SK-N-SH (cell line): ENCODE data around the gene SPATA25. TPM values are rescaled to one million over a fixed set of nuclear protein-coding genes. Genes with fewer than 3 reads are reported as not detected.

Source experiments
- CTCF ChIA-PET: fragments of 300-600, 350-600 bp; formaldehyde crosslinking; extraction: SDS; loops from one replicate; lab custom pipeline; 2021; lab: Yijun Ruan, JAX
- POLR2A ChIA-PET: fragments of 350-600 bp; sonication (Branson Sonifier 250); formaldehyde crosslinking; extraction: SDS; loops from one replicate; lab custom pipeline; 2020; ENCODE audit warnings: antibody characterized with exemption, inconsistent platforms; lab: Yijun Ruan, JAX
- DNase-seq: peaks from one replicate; pipeline ENCODE4 v3.0.0; 2012
- H2AFZ ChIP-seq: fragments of 200-600 bp; sonication (generic); 2 replicates; pipeline ENCODE4 v1.8.1; 2016; ENCODE audit warnings: antibody characterized with exemption, mild to moderate bottlenecking, low read depth
- H3F3A ChIP-seq: fragments of 200-600 bp; sonication (generic); replicated peaks from 2 replicates; pipeline ENCODE3; 2016; ENCODE audit warnings: antibody characterized with exemption, mild to moderate bottlenecking; ENCODE audit not compliant: insufficient read depth
- H3K27ac ChIP-seq, 2 experiments: fragments of 200-500 bp in 1 of 2; fragments of 200-600 bp in 1 of 2; sonication (Bioruptor generic) in 1 of 2; sonication (generic), shearing (Covaris generic) in 1 of 2; 2 replicates each; pipeline versions ENCODE4 v1.5.1 to v1.6.1; 2014 to 2016; ENCODE audit warnings: low read depth in 2 of 2, inconsistent platforms in 1 of 2, low read length in 1 of 2, mild to moderate bottlenecking in 1 of 2, mixed read lengths in 1 of 2
- H3K27me3 ChIP-seq: fragments of 200-600 bp; sonication (generic), shearing (Covaris generic); 2 replicates; pipeline ENCODE4 v1.6.1; 2016; ENCODE audit warnings: mixed run types; ENCODE audit not compliant: insufficient read depth
- H3K36me3 ChIP-seq, 2 experiments: fragments of 200-500 bp in 1 of 2; fragments of 200-600 bp in 1 of 2; sonication (Bioruptor generic) in 1 of 2; sonication (generic) in 1 of 2; replicated peaks in 1 of 2; 2 replicates each; pipeline versions ENCODE3 to v1.5.1; 2014 to 2016; ENCODE audit warnings: low read length in 1 of 2, mild to moderate bottlenecking in 1 of 2; ENCODE audit not compliant: insufficient read depth in 2 of 2, control insufficient read depth in 1 of 2
- H3K4me1 ChIP-seq, 2 experiments: fragments of 200-500 bp in 1 of 2; fragments of 200-600 bp in 1 of 2; sonication (Bioruptor generic) in 1 of 2; sonication (generic), shearing (Covaris generic) in 1 of 2; 2 replicates each; pipeline versions ENCODE4 v1.5.1 to v1.6.1; 2014 to 2016; ENCODE audit warnings: low read depth in 1 of 2, low read length in 1 of 2, mixed run types in 1 of 2; ENCODE audit not compliant: insufficient read depth in 2 of 2, control insufficient read depth in 1 of 2
- H3K4me2 ChIP-seq: fragments of 200-600 bp; sonication (generic), shearing (Covaris generic); 2 replicates; pipeline ENCODE4 v1.6.1; 2017; ENCODE audit warnings: mixed run types
- H3K4me3 ChIP-seq, 2 experiments: fragments of 200-500 bp in 1 of 2; fragments of 200-600 bp in 1 of 2; sonication (Bioruptor generic) in 1 of 2; sonication (generic), shearing (Covaris generic) in 1 of 2; 2 replicates each; pipeline versions ENCODE4 v1.5.1 to v1.8.1; 2014 to 2016; ENCODE audit warnings: low read depth in 2 of 2, inconsistent platforms in 1 of 2, low read length in 1 of 2, mild to moderate bottlenecking in 1 of 2, mixed read lengths in 1 of 2, moderate library complexity in 1 of 2
- H3K79me2 ChIP-seq: fragments of 200-600 bp; sonication (generic); 2 replicates; pipeline ENCODE4 v1.8.1; 2017; ENCODE audit warnings: mild to moderate bottlenecking; ENCODE audit not compliant: insufficient read depth
- H3K9ac ChIP-seq: fragments of 200-600 bp; sonication (generic); 2 replicates; pipeline ENCODE4 v1.6.1; 2017; ENCODE audit warnings: mixed run types
- H3K9me2 ChIP-seq: fragments of 200-600 bp; sonication (generic); 2 replicates; pipeline ENCODE4 v1.6.1; 2017; ENCODE audit warnings: mixed run types
- H3K9me3 ChIP-seq: fragments of 200-600 bp; sonication (generic); 2 replicates; pipeline ENCODE4 v1.6.1; 2017; ENCODE audit warnings: mixed run types, mild to moderate bottlenecking, moderate library complexity
- H4K20me1 ChIP-seq: fragments of 200-600 bp; sonication (generic); 2 replicates; pipeline ENCODE4 v1.6.1; 2017; ENCODE audit warnings: mild to moderate bottlenecking, mixed run types; ENCODE audit not compliant: insufficient read depth
- EZH2phosphoT487 ChIP-seq: fragments of 200-600 bp; sonication (generic); IDR thresholded peaks from 2 replicates; pipeline ENCODE4 v1.6.1; 2017; ENCODE audit warnings: low read depth, mixed run types, mild to moderate bottlenecking, antibody characterized with exemption, moderate library complexity, borderline replicate concordance
- FOSL2 ChIP-seq: IDR thresholded peaks from 2 replicates; pipeline ENCODE4 v1.4.0; 2012; ENCODE audit warnings: low read depth, mild to moderate bottlenecking, moderate library complexity, borderline replicate concordance
- GABPA ChIP-seq: IDR thresholded peaks from 2 replicates; pipeline ENCODE4 v1.4.0; 2012; ENCODE audit warnings: low read depth, mild to moderate bottlenecking
- JUND ChIP-seq: IDR thresholded peaks from 2 replicates; pipeline ENCODE4 v1.4.0; 2012
- MEF2A ChIP-seq: IDR thresholded peaks from 2 replicates; pipeline ENCODE4 v1.4.0; 2012; ENCODE audit warnings: low read depth, borderline replicate concordance
- POLR2AphosphoS5 ChIP-seq: IDR thresholded peaks from 2 replicates; pipeline ENCODE4 v1.6.1; 2012; ENCODE audit warnings: low read depth, low read length
- RAD21 ChIP-seq: IDR thresholded peaks from 2 replicates; pipeline ENCODE4 v1.6.1; 2012; ENCODE audit warnings: mild to moderate bottlenecking, low read length
- RFX5 ChIP-seq: IDR thresholded peaks from 2 replicates; pipeline ENCODE4 v1.6.1; 2012; ENCODE audit warnings: mild to moderate bottlenecking, improper control_type of control experiment, low read length
- SMC3 ChIP-seq: IDR thresholded peaks from 2 replicates; pipeline ENCODE4 v1.6.1; 2012; ENCODE audit warnings: low read depth, low read length, improper control_type of control experiment
- TEAD4 ChIP-seq: IDR thresholded peaks from 2 replicates; pipeline ENCODE4 v1.4.0; 2012; ENCODE audit warnings: mild to moderate bottlenecking, borderline replicate concordance; ENCODE audit not compliant: insufficient read depth
- YY1 ChIP-seq: IDR thresholded peaks from 2 replicates; pipeline ENCODE4 v1.4.0; 2012; ENCODE audit warnings: low read depth, mild to moderate bottlenecking
- WGBS: methylation state at CpG from one replicate; pipeline ENCODE4 v1.1.6; 2017; ENCODE audit warnings: low lambda C conversion rate; 5-methylcytosine and 5-hydroxymethylcytosine counted together
- polyA plus RNA-seq, 3 experiments: library from polyadenylated mRNA; depleted of rRNA; stranded (reverse); fragments of >200 nt; gene quantifications; 2 replicates each; pipeline ENCODE4 v1.2.3, GENCODE V29; 2012
- TF ChIP-seq, protein P1 (sequence below): fragments of 150-350 bp; IDR thresholded peaks from 2 replicates; pipeline ENCODE4 v1.6.1; 2017; ENCODE audit warnings: antibody characterized with exemption, low read length, low read depth, borderline replicate concordance
- TF ChIP-seq, protein P2 (sequence below): IDR thresholded peaks from 2 replicates; pipeline ENCODE4 v1.6.1; 2012; ENCODE audit warnings: mild to moderate bottlenecking, low read depth, low read length, moderate library complexity
- TF ChIP-seq, protein P3 (sequence below): IDR thresholded peaks from 2 replicates; pipeline ENCODE4 v1.4.0; 2012; ENCODE audit warnings: low read depth
- TF ChIP-seq, protein P4 (sequence below): fragments of 150-350 bp; IDR thresholded peaks from 2 replicates; pipeline ENCODE4 v1.6.1; 2016; ENCODE audit warnings: mild to moderate bottlenecking, low read depth, low read length

The SPATA25 gene
- polyA plus RNA-seq, 1 of the 3 experiments (the other 2 are of a cell fraction), result 1.3 TPM

DNA sequence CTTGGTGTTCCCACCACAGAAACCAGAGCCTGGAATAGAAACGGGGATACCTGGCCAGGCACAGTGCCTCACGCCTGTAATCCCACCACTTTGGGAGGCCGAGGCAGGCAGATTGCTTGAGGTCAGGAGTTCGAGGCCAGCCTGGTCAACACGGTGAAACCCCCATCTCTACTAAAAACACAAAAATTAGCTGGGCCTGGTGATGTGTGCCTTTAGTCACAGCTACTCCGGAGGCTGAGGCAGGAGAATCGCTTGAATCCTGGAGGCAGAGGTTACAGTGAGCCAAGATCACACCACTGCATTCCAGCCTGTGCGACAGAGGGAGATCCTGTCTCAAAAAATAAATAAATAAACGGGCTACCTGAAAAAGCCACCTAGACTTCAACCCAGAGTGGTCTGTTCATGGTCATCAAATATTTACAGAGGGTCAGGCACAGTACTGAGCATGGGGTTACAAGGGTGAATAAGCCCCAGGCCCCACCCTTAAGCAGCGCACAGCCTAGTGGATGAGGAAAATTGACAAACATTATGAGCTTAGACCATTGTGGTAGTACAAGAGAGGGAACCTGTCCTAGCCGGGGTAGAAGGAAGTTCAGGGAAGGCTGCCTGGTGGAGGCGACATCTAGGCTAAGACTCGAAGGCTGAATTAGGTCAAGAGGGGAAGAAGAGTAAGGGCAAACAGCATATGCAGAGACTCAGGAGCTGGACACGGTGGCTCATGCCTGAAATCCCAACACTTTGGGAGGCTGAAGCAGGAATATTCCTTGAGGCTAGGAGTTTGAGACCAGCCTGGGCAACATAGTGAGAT, 39.9 kb upstream of the SPATA25 start:
- Histone ChIP-seq H2AFZ (no peak overlapping the region), H3K4me1 (no peaks in the 10 kb centered on the region), H3K9ac (no peak overlapping the region), H3K9me3 (no peaks in the 10 kb centered on the region), H3K27me3 (no peaks in the 10 kb centered on the region), H3F3A (peaks cover 9% of the 10 kb centered on the region), H3K4me2 (no peak overlapping the region), H4K20me1 (no peaks in the 10 kb centered on the region), H3K9me2 (no peaks in the 10 kb centered on the region), H3K4me3 (no peak overlapping the region), H3K79me2 (peaks cover 10% of the 10 kb centered on the region), H3K36me3 (peaks cover 0 to 6% of the 10 kb centered on the region in 2 experiments), H3K27ac (no peak overlapping the region)
- ChIA-PET CTCF (interaction anchor here (1.0 to 1.7 kb wide), 5 partner anchors 8 to 60 kb away, joined by 3 to 7 read pairs (median 5); no protein-coding TSS in a partner anchor), POLR2A (no interaction called here)
- no peak for DNase-seq
- TF ChIP-seq RAD21 (no peak), POLR2AphosphoS5 (no peak), FOSL2 (no peak), JUND (no peak), SMC3 (no peak), EZH2phosphoT487 (no peak), MEF2A (no peak)
- TF ChIP-seq, protein P1, sequence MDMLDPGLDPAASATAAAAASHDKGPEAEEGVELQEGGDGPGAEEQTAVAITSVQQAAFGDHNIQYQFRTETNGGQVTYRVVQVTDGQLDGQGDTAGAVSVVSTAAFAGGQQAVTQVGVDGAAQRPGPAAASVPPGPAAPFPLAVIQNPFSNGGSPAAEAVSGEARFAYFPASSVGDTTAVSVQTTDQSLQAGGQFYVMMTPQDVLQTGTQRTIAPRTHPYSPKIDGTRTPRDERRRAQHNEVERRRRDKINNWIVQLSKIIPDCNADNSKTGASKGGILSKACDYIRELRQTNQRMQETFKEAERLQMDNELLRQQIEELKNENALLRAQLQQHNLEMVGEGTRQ, result no peak
- TF ChIP-seq, protein P2, sequence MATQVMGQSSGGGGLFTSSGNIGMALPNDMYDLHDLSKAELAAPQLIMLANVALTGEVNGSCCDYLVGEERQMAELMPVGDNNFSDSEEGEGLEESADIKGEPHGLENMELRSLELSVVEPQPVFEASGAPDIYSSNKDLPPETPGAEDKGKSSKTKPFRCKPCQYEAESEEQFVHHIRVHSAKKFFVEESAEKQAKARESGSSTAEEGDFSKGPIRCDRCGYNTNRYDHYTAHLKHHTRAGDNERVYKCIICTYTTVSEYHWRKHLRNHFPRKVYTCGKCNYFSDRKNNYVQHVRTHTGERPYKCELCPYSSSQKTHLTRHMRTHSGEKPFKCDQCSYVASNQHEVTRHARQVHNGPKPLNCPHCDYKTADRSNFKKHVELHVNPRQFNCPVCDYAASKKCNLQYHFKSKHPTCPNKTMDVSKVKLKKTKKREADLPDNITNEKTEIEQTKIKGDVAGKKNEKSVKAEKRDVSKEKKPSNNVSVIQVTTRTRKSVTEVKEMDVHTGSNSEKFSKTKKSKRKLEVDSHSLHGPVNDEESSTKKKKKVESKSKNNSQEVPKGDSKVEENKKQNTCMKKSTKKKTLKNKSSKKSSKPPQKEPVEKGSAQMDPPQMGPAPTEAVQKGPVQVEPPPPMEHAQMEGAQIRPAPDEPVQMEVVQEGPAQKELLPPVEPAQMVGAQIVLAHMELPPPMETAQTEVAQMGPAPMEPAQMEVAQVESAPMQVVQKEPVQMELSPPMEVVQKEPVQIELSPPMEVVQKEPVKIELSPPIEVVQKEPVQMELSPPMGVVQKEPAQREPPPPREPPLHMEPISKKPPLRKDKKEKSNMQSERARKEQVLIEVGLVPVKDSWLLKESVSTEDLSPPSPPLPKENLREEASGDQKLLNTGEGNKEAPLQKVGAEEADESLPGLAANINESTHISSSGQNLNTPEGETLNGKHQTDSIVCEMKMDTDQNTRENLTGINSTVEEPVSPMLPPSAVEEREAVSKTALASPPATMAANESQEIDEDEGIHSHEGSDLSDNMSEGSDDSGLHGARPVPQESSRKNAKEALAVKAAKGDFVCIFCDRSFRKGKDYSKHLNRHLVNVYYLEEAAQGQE, result no peak
- 77% methylated on average over 14 of the region's 14 CpGs for WGBS

DNA sequence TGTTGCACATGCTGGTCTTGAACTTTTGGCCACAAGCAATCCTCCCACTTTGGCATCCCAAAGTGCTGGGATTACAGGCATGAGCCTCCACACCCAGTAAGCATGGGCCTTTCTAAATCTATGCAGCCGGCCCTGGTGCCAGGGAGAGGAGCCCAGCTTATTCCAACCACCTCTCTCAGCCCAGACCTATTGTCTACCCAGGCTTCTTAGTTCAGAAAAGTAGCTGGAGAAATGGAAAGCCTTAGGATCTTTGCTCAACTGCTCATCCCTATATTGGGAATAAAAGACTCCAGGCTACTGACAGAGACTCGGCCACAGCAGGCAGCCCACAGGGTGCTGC, 39.3 kb upstream of the SPATA25 start:
- DNase-seq, result no peak
- Histone ChIP-seq H3K27ac (no peak overlapping the region), H3K9ac (no peak overlapping the region), H3K4me2 (no peak overlapping the region), H3K9me3 (no peaks in the 10 kb centered on the region), H3K4me3 (no peak overlapping the region), H3K4me1 (no peaks in the 10 kb centered on the region), H3K9me2 (no peaks in the 10 kb centered on the region), H3K27me3 (no peaks in the 10 kb centered on the region), H3K36me3 (peaks cover 0 to 4% of the 10 kb centered on the region in 2 experiments), H3K79me2 (peaks cover 5% of the 10 kb centered on the region; the same call in 1 of the 2 replicates), H2AFZ (no peak overlapping the region), H3F3A (peaks cover 9% of the 10 kb centered on the region), H4K20me1 (no peaks in the 10 kb centered on the region)
- TF ChIP-seq RFX5 (no peak), TEAD4 (no peak), JUND (no peak), FOSL2 (no peak), YY1 (no peak), GABPA (no peak)
- TF ChIP-seq, protein P3, sequence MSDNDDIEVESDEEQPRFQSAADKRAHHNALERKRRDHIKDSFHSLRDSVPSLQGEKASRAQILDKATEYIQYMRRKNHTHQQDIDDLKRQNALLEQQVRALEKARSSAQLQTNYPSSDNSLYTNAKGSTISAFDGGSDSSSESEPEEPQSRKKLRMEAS, result no peak
- TF ChIP-seq, protein P1, result no peak
- TF ChIP-seq, protein P4, sequence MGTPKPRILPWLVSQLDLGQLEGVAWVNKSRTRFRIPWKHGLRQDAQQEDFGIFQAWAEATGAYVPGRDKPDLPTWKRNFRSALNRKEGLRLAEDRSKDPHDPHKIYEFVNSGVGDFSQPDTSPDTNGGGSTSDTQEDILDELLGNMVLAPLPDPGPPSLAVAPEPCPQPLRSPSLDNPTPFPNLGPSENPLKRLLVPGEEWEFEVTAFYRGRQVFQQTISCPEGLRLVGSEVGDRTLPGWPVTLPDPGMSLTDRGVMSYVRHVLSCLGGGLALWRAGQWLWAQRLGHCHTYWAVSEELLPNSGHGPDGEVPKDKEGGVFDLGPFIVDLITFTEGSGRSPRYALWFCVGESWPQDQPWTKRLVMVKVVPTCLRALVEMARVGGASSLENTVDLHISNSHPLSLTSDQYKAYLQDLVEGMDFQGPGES, result no peak
- WGBS, result 89% methylated on average over 2 of the region's 2 CpGs
- ChIA-PET CTCF (interaction anchor here (1.4 to 1.6 kb wide), 2 partner anchors 37 to 43 kb away, joined by 4 to 5 read pairs; no protein-coding TSS in a partner anchor), POLR2A (no interaction called here)
